ENCODE measurements around the gene TIMP2. TPM values are rescaled to one million over a fixed set of nuclear protein-coding genes. Genes with fewer than 3 reads are reported as not detected.
"Not testable (repeated sequence)": the region's sequence is repeated elsewhere in the genome, so short reads cannot be mapped to it uniquely, and the experiment has no call there.

The TIMP2 gene
- total RNA-seq, 1 experiment from 2014 or later: 24.8 TPM

GRCh38 chr17:78946631-78947030 lies 21.4 kb upstream of the TIMP2 start:
- H3K4me3 Mint-ChIP-seq (ENCODE audit: unreplicated experiment): no peak overlapping the region
- intact Hi-C loops (cut with micrococcal nuclease): no loop called here
- no TSS peak for BruUV-seq (replicated peaks)
- no peak for TF ChIP-seq CTCF (IDR thresholded peaks at IDR 0.05; ENCODE audit: unreplicated experiment)
- peaks cover 9% of the 10 kb centered on the region for H3K9me3 Mint-ChIP-seq (ENCODE audit: unreplicated experiment)
- DNase-seq (ENCODE audit: unreplicated experiment): no peak
- peaks cover 5% of the 10 kb centered on the region for H3K4me1 Mint-ChIP-seq (ENCODE audit: insufficient read depth, unreplicated experiment)
- H3K27ac Mint-ChIP-seq (ENCODE audit: low read depth, unreplicated experiment): no peak overlapping the region
- H3K27me3 Mint-ChIP-seq (ENCODE audit: insufficient read depth, unreplicated experiment): no peaks in the 10 kb centered on the region
- ChIA-PET POLR2A (no interaction called here), CTCF (interaction anchor here (0.7 to 1.5 kb wide), 2 partner anchors 25 to 44 kb away, joined by 3 to 4 read pairs; no protein-coding TSS in a partner anchor)
- peaks cover 5% of the 10 kb centered on the region for H3K36me3 Mint-ChIP-seq (ENCODE audit: insufficient read depth, unreplicated experiment)

GRCh38 chr17:78946131-78946530 lies 20.9 kb upstream of the TIMP2 start:
- no TSS peak for BruUV-seq (replicated peaks)
- DNase-seq (ENCODE audit: unreplicated experiment): no peak
- ChIA-PET CTCF (interaction anchor here (1.5 kb wide), 1 partner anchor 26 kb away, joined by 4 read pairs; no protein-coding TSS in a partner anchor), POLR2A (no interaction called here)
- peaks cover 2% of the 10 kb centered on the region for H3K36me3 Mint-ChIP-seq (ENCODE audit: insufficient read depth, unreplicated experiment)
- no peak overlapping the region for H3K27ac Mint-ChIP-seq (ENCODE audit: low read depth, unreplicated experiment)
- H3K4me1 Mint-ChIP-seq (ENCODE audit: insufficient read depth, unreplicated experiment): peaks cover 5% of the 10 kb centered on the region
- no peaks in the 10 kb centered on the region for H3K27me3 Mint-ChIP-seq (ENCODE audit: insufficient read depth, unreplicated experiment)
- no peak for TF ChIP-seq CTCF (IDR thresholded peaks at IDR 0.05; ENCODE audit: unreplicated experiment)
- H3K4me3 Mint-ChIP-seq (ENCODE audit: unreplicated experiment): no peak overlapping the region
- intact Hi-C loops (cut with micrococcal nuclease): no loop called here
- peaks cover 8% of the 10 kb centered on the region for H3K9me3 Mint-ChIP-seq (ENCODE audit: unreplicated experiment)

- CTCF ChIA-PET: interaction anchor here (1.5 kb wide), 1 partner anchor 26 kb away, joined by 4 read pairs; no protein-coding TSS in a partner anchor
These were observed 20.3 kb upstream of the TIMP2 start for GRCh38 chr17:78945455-78945854.

GRCh38 chr17:78944956-78945355 lies 19.8 kb upstream of the TIMP2 start:
- ChIA-PET CTCF (no interaction called here), POLR2A (no interaction called here)
- H3K36me3 Mint-ChIP-seq (ENCODE audit: insufficient read depth, unreplicated experiment): no peaks in the 10 kb centered on the region
- intact Hi-C loops (cut with micrococcal nuclease): no loop called here
- no peaks in the 10 kb centered on the region for H3K9me3 Mint-ChIP-seq (ENCODE audit: unreplicated experiment)
- no peak overlapping the region for H3K27ac Mint-ChIP-seq (ENCODE audit: low read depth, unreplicated experiment)
- no TSS peak for BruUV-seq (replicated peaks)
- no peak for DNase-seq (ENCODE audit: unreplicated experiment)
- no peaks in the 10 kb centered on the region for H3K27me3 Mint-ChIP-seq (ENCODE audit: insufficient read depth, unreplicated experiment)
- no peak for TF ChIP-seq CTCF (IDR thresholded peaks at IDR 0.05; ENCODE audit: unreplicated experiment)
- H3K4me3 Mint-ChIP-seq (ENCODE audit: unreplicated experiment): no peak overlapping the region
- H3K4me1 Mint-ChIP-seq (ENCODE audit: insufficient read depth, unreplicated experiment): peaks cover 11% of the 10 kb centered on the region

More at GRCh38 chr17:78945455-78945854, 20.3 kb upstream of the TIMP2 start:
- H3K4me3 Mint-ChIP-seq (ENCODE audit: unreplicated experiment); BruUV-seq (replicated peaks); H3K9me3 Mint-ChIP-seq (ENCODE audit: unreplicated experiment); H3K27ac Mint-ChIP-seq (ENCODE audit: low read depth, unreplicated experiment); H3K4me1 Mint-ChIP-seq (ENCODE audit: insufficient read depth, unreplicated experiment); H3K36me3 Mint-ChIP-seq (ENCODE audit: insufficient read depth, unreplicated experiment); H3K27me3 Mint-ChIP-seq (ENCODE audit: insufficient read depth, unreplicated experiment); intact Hi-C loops (cut with micrococcal nuclease); DNase-seq (ENCODE audit: unreplicated experiment); POLR2A ChIA-PET: not testable (repeated sequence)

GRCh38 chr17:78944026-78944425 lies 18.8 kb upstream of the TIMP2 start:
- BruUV-seq (replicated peaks): no TSS peak
- no peak for DNase-seq (ENCODE audit: unreplicated experiment)
- no peaks in the 10 kb centered on the region for H3K27me3 Mint-ChIP-seq (ENCODE audit: insufficient read depth, unreplicated experiment)
- H3K36me3 Mint-ChIP-seq (ENCODE audit: insufficient read depth, unreplicated experiment): no peaks in the 10 kb centered on the region
- peaks cover 18% of the 10 kb centered on the region for H3K4me1 Mint-ChIP-seq (ENCODE audit: insufficient read depth, unreplicated experiment)
- no peak overlapping the region for H3K27ac Mint-ChIP-seq (ENCODE audit: low read depth, unreplicated experiment)
- no peak for TF ChIP-seq CTCF (IDR thresholded peaks at IDR 0.05; ENCODE audit: unreplicated experiment)
- POLR2A ChIA-PET: interaction anchor here (1.3 kb wide), 1 partner anchor 10 kb away, joined by 3 read pairs; no protein-coding TSS in a partner anchor
- no peak overlapping the region for H3K4me3 Mint-ChIP-seq (ENCODE audit: unreplicated experiment)
- CTCF ChIA-PET: interaction anchor here (1.2 kb wide), 1 partner anchor 50 kb away, joined by 3 read pairs; no protein-coding TSS in a partner anchor
- intact Hi-C loops (cut with micrococcal nuclease): no loop called here
- no peaks in the 10 kb centered on the region for H3K9me3 Mint-ChIP-seq (ENCODE audit: unreplicated experiment)

Measured in MCF 10A (cell line).